A673 (cell line): ENCODE measurements around the gene C4BPA. TPM values are rescaled to one million over a fixed set of nuclear protein-coding genes. Genes with fewer than 3 reads are reported as not detected.

ENCODE experiments used
- BruUV-seq: library from RNA; stranded (reverse); fragments of 400-500 nt; replicated peaks from 2 replicates; lab custom pipeline; 2021; lab: Mats Ljungman, UMichigan
- CTCF ChIA-PET: fragments of 300-600 bp; sonication (Branson Sonifier 250); formaldehyde crosslinking; loops from one replicate; lab custom pipeline; 2022; ENCODE audit warnings: antibody characterized with exemption; lab: Charles Lee
- POLR2A ChIA-PET: fragments of 300-600 bp; sonication (Branson Sonifier 250); formaldehyde crosslinking; loops from one replicate; lab custom pipeline; 2022; ENCODE audit warnings: antibody characterized with exemption; ENCODE audit not compliant: low non-redundant PET; lab: Charles Lee
- DNase-seq: peaks from one replicate; pipeline ENCODE4 v3.0.0-alpha.2; 2015; ENCODE audit warnings: low spot score
- H3K27ac ChIP-seq: fragments of 200-600 bp; sonication (generic); 2 replicates; pipeline ENCODE4 v1.5.1; 2016; ENCODE audit warnings: mixed run types, low read depth, mild to moderate bottlenecking, mixed read lengths, antibody characterized with exemption, low read length; ENCODE audit not compliant: poor library complexity, severe bottlenecking
- H3K27me3 ChIP-seq: fragments of 200-600 bp; sonication (generic); replicated peaks from 2 replicates; pipeline ENCODE4 v1.6.1; 2017; ENCODE audit warnings: mixed run types, low read depth, mild to moderate bottlenecking, mixed read lengths, antibody characterized with exemption, low read length; ENCODE audit not compliant: insufficient read depth, poor library complexity
- H3K36me3 ChIP-seq: fragments of 200-600 bp; sonication (generic); 2 replicates; pipeline ENCODE4 v1.6.1; 2016; ENCODE audit warnings: mixed run types, mild to moderate bottlenecking, mixed read lengths, antibody characterized with exemption, low read length; ENCODE audit not compliant: insufficient read depth, poor library complexity, severe bottlenecking
- H3K4me1 ChIP-seq: fragments of 200-600 bp; sonication (generic); 2 replicates; pipeline ENCODE4 v1.6.1; 2017; ENCODE audit warnings: mixed run types, mild to moderate bottlenecking, mixed read lengths, antibody characterized with exemption, low read length; ENCODE audit not compliant: insufficient read depth, poor library complexity, severe bottlenecking
- H3K4me3 ChIP-seq: fragments of 200-600 bp; sonication (generic); 2 replicates; pipeline ENCODE4 v1.5.1; 2016; ENCODE audit warnings: low read depth, mixed run types, mild to moderate bottlenecking, mixed read lengths, low read length; ENCODE audit not compliant: poor library complexity, severe bottlenecking
- H3K9me3 ChIP-seq: fragments of 200-600 bp; sonication (generic); 2 replicates; pipeline ENCODE4 v1.6.1; 2016; ENCODE audit warnings: mixed run types, low read depth, mild to moderate bottlenecking, mixed read lengths, antibody characterized with exemption, low read length; ENCODE audit not compliant: poor library complexity, severe bottlenecking
- EZH2 ChIP-seq: fragments of 200-600 bp; sonication (generic); IDR thresholded peaks from 2 replicates; pipeline ENCODE4 v1.6.1; 2017; ENCODE audit warnings: borderline replicate concordance, low read depth, mild to moderate bottlenecking, mixed read lengths, antibody characterized with exemption, low read length; ENCODE audit not compliant: poor library complexity, severe bottlenecking
- intact Hi-C: fragments of 100-400 bp; cut with micrococcal nuclease; formaldehyde crosslinking; loops from one replicate; pipeline ENCODE4 v1.10.0; 2022; ENCODE audit not compliant: unreplicated experiment
- total RNA-seq: library from RNA; stranded (reverse); gene quantifications from 2 replicates; pipeline ENCODE4 v1.2.3, GENCODE V29; 2021
- TF ChIP-seq, protein P1 (sequence below): fragments of 300-800, 200-600 bp; sonication (generic); conservative IDR thresholded peaks from 2 replicates; pipeline ENCODE4 v1.5.1; 2017; ENCODE audit warnings: low read depth, mild to moderate bottlenecking, antibody characterized with exemption, low read length, moderate library complexity, mixed read lengths

Gene C4BPA
- total RNA-seq, 1 experiment from 2014 or later, result not detected

- H3K36me3 ChIP-seq, result no peaks in the 10 kb centered on the region
- no TSS peak for BruUV-seq
- intact Hi-C loops, result loop anchor here (5.0 kb wide), 3 partner anchors 160 to 350 kb away; no protein-coding TSS in a partner anchor
- H3K9me3 ChIP-seq, result no peaks in the 10 kb centered on the region
- no peaks in the 10 kb centered on the region for H3K4me1 ChIP-seq
- ChIA-PET POLR2A (no interaction called here), CTCF (no interaction called here)
- H3K4me3 ChIP-seq, result no peak overlapping the region
- peaks cover 4% of the 10 kb centered on the region for H3K27me3 ChIP-seq
- H3K27ac ChIP-seq, result no peak overlapping the region
- TF ChIP-seq, protein P1, sequence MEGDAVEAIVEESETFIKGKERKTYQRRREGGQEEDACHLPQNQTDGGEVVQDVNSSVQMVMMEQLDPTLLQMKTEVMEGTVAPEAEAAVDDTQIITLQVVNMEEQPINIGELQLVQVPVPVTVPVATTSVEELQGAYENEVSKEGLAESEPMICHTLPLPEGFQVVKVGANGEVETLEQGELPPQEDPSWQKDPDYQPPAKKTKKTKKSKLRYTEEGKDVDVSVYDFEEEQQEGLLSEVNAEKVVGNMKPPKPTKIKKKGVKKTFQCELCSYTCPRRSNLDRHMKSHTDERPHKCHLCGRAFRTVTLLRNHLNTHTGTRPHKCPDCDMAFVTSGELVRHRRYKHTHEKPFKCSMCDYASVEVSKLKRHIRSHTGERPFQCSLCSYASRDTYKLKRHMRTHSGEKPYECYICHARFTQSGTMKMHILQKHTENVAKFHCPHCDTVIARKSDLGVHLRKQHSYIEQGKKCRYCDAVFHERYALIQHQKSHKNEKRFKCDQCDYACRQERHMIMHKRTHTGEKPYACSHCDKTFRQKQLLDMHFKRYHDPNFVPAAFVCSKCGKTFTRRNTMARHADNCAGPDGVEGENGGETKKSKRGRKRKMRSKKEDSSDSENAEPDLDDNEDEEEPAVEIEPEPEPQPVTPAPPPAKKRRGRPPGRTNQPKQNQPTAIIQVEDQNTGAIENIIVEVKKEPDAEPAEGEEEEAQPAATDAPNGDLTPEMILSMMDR, result peak; percentile 88
- no peak for TF ChIP-seq EZH2
- DNase-seq, result peak; percentile 80
Observed at GRCh38 chr1:207077470-207078377, 26.3 kb upstream of the C4BPA start.

DNA sequence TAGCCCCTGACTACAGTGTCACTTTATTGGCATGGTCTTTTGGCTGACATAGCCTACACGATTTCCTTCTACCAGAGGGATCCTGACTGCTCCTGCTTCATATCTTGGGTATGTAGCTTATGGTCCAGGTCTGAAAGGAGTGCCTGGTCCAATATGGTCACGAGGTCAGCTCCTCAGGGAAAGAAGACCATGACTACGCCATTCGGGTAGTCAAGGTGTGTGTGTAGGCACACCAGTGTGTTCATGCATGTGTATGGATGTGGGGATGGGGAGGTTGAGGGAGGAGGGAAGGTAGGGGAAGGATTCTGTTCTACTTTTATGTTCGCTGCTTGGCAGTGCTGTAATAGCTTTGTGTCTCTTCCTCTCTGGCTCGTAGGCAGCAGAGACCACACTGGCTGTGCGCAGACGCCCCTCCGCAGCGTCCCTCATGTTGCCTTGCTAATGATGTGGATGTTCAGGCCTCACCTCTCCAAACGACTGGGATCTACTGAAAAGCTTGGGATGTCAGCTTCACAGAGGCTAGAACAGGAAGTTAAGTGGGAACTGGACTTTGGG is 25.4 kb upstream of the C4BPA start:
- H3K9me3 ChIP-seq, result no peaks in the 10 kb centered on the region
- CTCF ChIA-PET, result no interaction called here
- H3K4me1 ChIP-seq, result no peaks in the 10 kb centered on the region
- no TSS peak for BruUV-seq
- no peaks in the 10 kb centered on the region for H3K36me3 ChIP-seq
- POLR2A ChIA-PET, result no interaction called here
- DNase-seq, result no peak
- no peak overlapping the region for H3K4me3 ChIP-seq
- intact Hi-C loops, result loop anchor here (5.0 kb wide), 3 partner anchors 161 to 351 kb away; no protein-coding TSS in a partner anchor
- H3K27ac ChIP-seq, result no peak overlapping the region
- peaks cover 12% of the 10 kb centered on the region for H3K27me3 ChIP-seq
- TF ChIP-seq, protein P1, result no peak
- TF ChIP-seq EZH2, result no peak

DNA sequence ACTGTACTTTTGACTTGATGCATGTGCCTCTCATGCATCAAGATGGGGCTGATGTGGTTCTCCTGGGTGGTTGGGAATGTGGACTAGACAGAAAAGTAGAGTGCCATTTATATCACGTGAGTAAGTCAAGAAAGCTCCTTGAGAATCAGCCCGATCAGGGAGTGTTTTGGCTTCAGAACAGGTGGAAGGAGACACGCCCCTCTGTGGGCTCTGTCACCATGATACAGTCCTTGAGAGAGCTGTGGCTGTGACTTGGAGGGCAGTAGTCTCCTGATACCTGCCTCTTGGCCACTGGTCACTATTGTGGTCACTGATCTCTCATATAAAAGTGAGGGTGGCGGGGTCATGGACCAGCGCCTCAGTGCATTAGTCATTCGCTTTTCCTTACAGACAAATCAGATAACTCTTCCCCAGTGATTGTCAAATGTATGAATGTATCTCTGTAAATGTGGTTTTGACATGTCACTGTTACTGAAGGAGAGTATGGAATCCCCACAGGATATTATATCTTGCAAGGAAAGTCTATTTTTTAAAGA is 24.3 kb upstream of the C4BPA start:
- Histone ChIP-seq H3K4me3 (no peak overlapping the region), H3K4me1 (no peaks in the 10 kb centered on the region), H3K9me3 (no peaks in the 10 kb centered on the region), H3K27me3 (peaks cover 14% of the 10 kb centered on the region), H3K36me3 (no peaks in the 10 kb centered on the region), H3K27ac (no peak overlapping the region)
- ChIA-PET CTCF (no interaction called here), POLR2A (no interaction called here)
- TF ChIP-seq EZH2, result no peak
- TF ChIP-seq, protein P1, result no peak
- no TSS peak for BruUV-seq
- intact Hi-C loops, result loop anchor here (5.0 kb wide), 3 partner anchors 162 to 352 kb away; no protein-coding TSS in a partner anchor
- DNase-seq, result no peak
